ENCODE data around the gene METAP2. TPM values are rescaled to one million over a fixed set of nuclear protein-coding genes. Genes with fewer than 3 reads are reported as not detected.

Gene METAP2
- 10 to 100 TPM; 60.1 to 75.0 TPM for total RNA-seq

DNA sequence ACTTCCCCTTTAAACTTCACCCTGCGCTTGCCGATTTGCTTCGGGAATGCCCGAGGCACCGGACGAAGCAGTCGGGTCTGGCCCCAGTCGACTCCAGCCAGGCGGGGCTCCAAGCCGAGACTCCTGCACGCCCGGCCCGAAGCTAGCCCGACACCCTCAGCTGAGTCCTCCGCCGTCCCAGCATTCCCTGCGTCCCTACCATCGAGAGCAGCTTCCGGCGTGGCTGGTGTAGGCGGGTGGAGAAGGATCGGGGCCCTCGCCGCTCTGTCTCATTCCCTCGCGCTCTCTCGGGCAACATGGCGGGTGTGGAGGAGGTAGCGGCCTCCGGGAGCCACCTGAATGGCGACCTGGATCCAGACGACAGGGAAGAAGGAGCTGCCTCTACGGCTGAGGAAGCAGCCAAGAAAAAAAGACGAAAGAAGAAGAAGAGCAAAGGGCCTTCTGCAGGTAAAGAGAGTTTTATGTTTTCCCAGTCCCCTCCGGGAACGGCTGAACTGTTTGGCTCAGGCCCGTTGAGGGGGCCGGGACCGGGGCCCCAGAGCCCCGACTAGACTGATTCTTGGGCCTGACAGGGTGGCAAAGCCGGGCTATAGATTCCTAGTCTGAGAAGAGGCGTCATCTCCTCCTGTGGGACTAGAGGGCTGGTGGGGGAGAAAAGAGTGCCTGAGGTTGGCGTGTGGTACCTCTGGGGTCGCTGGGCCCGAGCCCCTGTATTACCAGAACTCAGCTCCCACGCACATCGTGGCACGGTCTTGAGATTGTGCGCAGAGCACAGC is at the start of gene METAP2:
METAP2 (plus strand) TSS at position 269 of the 776 bp plus-strand sequence; CDS start at position 297, 28 bp downstream.

DNA sequence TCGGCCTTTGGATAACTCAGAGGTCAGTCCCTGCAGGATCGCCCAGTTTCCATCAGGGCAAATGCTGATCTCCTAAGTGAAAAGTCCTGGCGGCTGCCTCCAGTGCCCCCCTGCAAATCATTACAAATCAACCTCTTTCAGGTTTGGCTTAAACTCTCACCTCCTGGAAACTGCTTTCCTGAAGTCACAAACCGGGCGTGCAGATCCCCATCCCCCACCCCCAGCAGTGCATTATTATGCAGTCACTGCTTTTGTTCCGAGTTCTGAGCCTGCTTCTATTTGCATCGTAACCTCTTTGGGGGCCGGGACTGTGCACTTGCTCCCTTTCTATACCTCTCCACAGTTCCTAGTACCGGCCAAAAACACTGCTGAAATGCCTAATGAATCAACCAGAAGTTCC is 77.4 kb downstream of the METAP2 start, which contains the start of gene USP44:
USP44 (minus strand) TSS at position 172 of the 400 bp plus-strand sequence. CDS start 17,220 bp downstream, outside the sequence.

Other genes with a start within 250 kb of the METAP2 start
- gene USP44, start 77.3 kb downstream of the METAP2 start, total RNA-seq: 1 to 10 TPM; 4.2 to 5.7 TPM

All from activated naive CD4-positive, alpha-beta T cell treated with anti-CD3 and anti-CD28 coated beads, Interleukin-2, amount 10 ng/mL, durations not matched to agents 5 hours and 36 hours (primary cell).